Stimulated activated CD8-positive, alpha-beta memory T cell treated with anti-CD3 and anti-CD28 coated beads, Interleukin-12 subunit alpha, Interleukin-12 subunit beta, amount 100 ng/mL, for 24 hours (primary cell): ENCODE measurements around the gene LRRC53.

Source experiments
- DNase-seq: peaks from one replicate; pipeline ENCODE4 v3.0.0-alpha.2; 2020; ENCODE audit errors: extremely low read depth

LRRC53 gene

DNA sequence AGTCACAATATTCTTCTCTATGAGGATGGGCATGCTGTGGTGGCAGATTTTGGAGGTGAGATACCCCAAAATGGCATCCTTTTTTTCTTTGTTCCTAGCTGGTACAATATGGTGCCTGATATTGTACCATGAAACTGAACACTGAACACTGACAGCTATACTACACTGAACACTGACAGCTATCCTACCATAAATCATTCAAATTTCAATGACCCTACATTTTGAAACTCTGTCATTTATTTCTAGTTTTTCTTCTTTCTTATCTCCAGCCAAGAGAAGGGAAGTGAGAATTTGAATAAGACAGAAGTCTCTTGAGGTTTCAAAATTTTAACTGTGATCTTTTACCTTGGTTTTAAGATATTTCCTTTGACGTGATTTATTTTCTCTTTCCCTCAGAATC, 76.3 kb downstream of the LRRC53 start:
- no peak for DNase-seq

DNA sequence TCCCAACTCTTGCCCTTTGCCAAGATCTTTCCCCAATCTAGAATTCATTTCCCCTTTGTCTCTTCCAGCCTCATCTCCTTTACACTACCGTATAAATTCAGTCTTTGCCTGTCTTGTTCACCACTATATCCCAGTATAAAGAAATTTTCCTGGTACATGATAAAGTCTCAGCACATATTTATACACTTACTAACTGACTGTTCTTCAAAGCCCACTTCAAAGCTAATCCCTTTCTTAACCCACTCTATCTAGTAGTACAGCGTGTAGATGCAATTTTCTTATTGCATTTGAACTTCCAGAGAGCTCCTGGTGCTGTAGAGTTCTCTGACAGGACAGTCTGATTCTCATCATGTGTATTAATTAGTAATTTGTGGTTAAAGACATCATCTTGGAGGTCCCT, 78.1 kb downstream of the LRRC53 start:
- DNase-seq = no peak

DNA sequence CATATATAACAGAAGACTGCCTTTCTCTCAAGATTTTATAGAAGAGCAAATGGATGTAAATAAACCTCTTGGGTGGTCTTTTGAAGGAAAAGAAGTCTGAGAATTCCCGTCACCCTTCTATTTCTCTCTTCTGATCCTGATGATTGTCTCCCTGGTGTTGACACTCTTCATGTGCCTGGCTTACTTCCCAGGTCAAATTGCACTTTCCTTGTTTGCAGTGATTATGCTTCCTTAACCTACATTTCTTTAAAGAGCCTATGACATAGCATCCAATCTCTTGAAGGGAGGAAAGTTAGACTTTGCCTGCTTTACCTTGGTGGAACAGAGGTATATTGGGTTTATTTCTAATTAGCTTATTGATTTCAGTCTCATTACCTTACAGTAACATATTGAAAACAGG, 80.1 kb downstream of the LRRC53 start:
- DNase-seq = no peak

DNA sequence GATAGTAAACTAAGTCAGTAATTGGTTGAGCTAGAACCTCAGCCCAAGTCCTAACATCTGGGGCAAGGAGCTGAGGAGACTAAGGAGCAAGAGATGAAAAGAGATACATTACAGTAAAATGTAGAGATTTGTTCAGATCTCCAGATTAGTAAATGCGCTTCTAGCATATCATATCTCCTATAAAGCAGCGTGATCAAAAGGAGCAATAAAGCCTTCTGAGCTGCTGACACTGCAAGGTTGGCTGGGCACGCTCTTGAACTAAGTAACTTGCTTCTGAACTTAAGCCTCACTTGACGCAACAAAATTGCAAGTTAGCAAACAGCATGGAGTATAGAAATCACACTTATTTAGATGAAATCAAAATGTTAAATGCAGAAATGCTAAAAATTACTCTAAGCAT, 80.9 kb downstream of the LRRC53 start:
- DNase-seq = no peak

DNA sequence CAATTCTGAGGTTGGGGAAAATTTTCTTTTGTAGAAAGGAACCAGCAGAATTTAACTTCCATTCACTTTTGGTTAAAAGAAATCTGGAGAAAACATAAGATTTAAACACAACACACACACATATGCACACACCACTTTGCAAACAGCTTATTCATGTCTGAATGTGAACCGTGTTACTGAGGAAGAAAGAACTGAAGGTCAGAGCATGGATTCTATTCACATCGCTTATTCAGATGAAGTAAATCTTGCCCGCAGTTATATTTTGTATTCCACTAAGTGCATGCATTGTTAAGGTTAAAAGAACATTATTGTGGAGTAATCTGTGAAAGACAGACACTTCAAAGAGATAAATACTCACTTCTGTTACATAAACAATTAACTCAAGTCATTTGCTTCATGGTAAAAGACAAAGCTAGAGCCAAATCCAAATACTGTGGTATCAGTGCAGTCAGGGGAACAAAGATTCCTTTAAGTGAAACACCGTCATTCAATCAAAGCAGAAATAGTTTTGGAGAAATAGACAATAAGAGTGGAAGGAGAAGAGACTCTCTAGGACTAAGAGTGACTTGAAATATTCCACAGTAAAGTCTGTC, 82.0 kb downstream of the LRRC53 start:
- DNase-seq = no peak

DNA sequence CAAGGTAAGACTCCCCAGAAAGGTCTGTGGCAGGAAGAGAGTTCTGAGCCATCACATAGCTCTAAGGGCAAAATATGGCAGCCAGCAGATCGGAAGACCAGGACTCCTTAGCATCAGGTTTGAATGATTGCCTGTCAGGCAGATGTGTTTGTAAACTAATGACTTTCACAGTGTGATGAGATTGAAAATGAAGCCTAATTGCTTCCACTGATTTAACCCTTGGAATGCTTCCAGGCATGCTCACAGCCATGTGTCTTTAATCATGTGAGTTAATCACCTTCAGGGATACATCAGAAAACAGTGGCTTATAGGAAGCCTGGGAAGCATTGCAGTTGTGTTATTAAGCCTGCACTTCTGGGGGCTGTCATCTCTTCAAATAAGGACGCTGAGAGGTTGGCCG, 82.8 kb downstream of the LRRC53 start:
- DNase-seq = no peak

DNA sequence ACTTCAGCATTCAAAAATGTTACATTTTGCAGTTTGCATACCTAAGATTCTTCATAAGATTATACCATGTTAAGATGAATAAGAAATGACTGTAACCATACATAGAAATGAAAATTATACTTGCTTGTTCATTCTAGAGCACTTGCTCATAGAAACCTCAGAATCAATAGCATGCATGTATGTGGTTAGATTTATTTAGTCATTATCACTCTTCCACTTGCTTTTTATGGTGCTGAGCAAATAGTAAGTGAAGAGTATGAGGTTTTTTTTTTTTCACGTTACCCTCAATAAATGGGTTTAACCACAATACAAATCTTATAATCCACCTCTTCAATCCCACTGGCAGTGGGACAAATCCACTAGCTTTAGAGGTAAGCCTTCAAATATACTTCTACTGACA, 84.7 kb downstream of the LRRC53 start:
- no peak for DNase-seq

DNA sequence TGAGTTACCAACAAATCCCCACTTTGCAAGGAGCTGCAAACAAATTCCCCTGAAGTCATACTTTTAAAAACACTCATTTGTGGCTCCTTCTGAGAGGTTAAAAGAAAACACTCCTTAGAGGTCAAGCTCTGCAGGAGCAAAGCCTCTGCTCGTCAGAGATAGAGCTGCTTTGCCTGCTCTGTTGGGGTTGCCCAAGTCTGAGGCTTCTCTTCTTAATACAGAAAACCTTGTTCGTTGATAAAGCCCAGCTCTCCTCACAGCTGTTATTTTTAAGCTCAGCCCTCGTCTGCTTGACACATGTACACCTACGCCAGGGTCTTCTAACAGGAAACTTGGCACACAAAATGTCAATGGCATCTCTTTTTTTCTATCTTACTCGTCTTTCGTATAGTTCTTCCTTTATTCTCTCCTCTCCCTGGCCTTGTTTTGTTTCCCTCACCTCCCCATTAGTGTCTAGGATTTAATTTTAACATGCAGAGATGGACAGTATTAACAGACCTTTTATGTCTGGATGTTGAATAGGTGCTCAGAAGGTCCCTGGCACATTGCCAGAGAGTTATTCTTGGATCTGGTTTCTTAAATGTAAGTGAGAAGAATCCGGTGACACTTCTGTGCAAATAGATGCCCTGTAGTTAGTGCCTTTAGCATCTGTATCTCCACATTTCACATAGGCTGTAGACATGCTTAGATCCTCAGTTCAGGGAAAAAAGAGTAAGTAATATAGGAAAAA, 86.0 kb downstream of the LRRC53 start:
- no peak for DNase-seq

DNA sequence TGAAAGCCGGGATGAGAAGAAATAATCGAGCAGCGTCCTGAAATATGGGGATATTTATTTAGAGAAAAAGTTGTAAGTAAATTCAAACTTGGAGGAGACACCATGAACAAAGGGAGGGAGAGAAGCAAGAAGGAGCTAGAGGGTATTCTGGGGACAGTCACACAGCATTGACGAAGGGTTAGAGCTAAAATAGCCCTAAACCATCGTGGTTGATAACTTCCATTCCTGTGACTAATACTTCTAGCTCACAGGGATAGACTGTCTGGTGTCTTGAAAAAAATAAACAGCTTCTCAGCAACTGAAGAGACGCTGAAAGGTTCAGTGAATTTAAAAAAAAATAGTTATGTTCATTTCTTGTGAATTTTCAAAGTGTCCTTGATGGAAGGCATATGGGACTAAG, 86.7 kb downstream of the LRRC53 start:
- no peak for DNase-seq

DNA sequence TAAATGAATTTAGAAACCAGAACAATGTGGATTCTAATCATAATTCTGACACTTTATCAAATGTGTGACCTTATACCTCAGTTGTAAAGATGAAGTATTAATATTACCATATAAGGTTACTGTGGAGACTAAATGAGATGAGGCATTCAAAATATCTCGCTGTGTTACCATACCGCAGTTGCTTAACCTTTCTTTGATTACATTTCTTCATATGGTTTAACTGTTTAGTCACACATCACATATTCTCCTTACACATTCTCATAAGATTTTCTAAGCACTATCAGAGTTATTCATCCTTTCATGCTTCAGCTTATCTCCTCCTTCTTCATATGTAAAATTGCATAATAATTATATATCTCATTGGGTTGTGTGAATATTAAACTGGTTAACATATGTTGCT, 88.9 kb downstream of the LRRC53 start:
- no peak for DNase-seq

DNA sequence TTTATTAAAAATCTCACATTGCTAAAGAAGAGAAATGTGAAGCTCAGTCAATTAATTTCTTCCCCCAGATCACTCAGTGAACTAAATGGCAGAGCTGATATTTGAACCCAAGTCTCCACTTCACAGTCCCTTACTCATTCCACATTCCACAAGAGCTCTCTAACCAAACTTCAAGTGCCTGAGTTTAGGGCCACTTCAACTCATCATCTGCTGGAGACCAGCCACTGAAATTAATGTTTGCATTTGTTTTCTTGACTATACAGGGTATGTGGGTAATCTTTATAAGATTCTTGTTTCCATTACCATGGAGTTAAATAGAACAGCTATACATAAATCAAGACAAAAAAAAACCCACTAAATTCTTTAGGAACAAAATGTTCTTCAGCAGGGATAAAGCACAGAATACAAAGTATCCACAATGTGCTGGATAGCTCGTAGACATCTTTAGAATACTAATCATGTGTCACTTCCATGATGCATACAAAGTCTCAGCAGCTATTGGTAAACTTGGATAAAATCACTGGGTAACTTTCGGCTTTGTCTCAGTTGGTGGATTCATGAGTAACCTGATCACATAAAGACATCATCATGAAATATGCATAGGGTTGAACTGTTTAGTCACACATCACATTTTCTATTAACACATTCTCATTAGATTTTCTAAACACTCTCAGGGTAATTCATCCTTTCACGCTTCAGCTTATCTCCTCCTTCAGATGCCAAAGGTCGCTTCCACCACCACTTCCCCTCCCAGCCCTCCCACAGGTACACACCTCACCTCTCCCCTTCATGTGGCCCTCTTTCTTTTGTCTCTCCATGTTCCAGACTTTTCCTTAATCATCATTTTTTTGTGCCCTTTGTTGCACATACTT, 89.8 kb downstream of the LRRC53 start:
- no peak for DNase-seq

DNA sequence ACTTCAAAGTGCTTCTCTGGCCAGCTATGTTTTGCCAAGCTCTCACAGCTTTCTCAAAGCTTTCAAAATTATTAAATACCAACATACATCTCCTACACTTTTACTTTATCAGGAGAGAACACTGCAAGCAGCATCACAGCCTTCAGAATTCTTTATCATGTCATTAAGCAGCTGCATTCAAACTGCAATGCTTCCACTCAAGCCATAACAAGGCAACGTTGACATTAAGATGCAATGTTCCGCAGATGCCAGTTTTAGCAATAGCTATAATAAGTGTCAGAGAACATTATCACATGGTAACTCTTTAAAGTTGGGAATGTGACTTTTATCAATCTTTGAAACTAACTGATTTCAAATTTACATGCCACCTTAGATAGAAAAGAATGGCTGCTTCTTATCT, 91.9 kb downstream of the LRRC53 start:
- no peak for DNase-seq
